Activated CD4-positive, alpha-beta T cell treated with anti-CD3 and anti-CD28 coated beads, Interleukin-2, amount 10 ng/mL, durations not matched to agents 7 days and 5 days (primary cell): ENCODE results near the gene TDRD12. TPM values are rescaled to one million over a fixed set of nuclear protein-coding genes. Genes with fewer than 3 reads are reported as not detected.
"Not testable (repeated sequence)": the region's sequence is repeated elsewhere in the genome, so short reads cannot be mapped to it uniquely, and the experiment has no call there.

Source experiments
- CTCF ChIA-PET: fragments of 350-600 bp; sonication (Branson Sonifier 250); formaldehyde crosslinking; loops from one replicate; lab custom pipeline; 2021; ENCODE audit warnings: antibody characterized with exemption; lab: Charles Lee
- POLR2A ChIA-PET: fragments of 350-600 bp; sonication (Branson Sonifier 250); formaldehyde crosslinking; loops from one replicate; lab custom pipeline; 2021; ENCODE audit warnings: antibody characterized with exemption; lab: Charles Lee
- DNase-seq: peaks from one replicate; pipeline ENCODE4 v3.0.0-alpha.2; 2020
- H3K27ac Mint-ChIP-seq: one replicate; pipeline ENCODE4 v1.8.0; 2021; ENCODE audit warnings: mild to moderate bottlenecking, moderate library complexity, mixed read lengths
- H3K27me3 Mint-ChIP-seq: one replicate; pipeline ENCODE4 v1.8.0; 2021; ENCODE audit warnings: mixed read lengths
- H3K36me3 Mint-ChIP-seq: one replicate; pipeline ENCODE4 v1.8.0; 2021; ENCODE audit warnings: low read depth, mixed read lengths
- H3K4me1 Mint-ChIP-seq: one replicate; pipeline ENCODE4 v1.8.0; 2021; ENCODE audit warnings: mixed read lengths
- H3K4me3 Mint-ChIP-seq: one replicate; pipeline ENCODE4 v1.8.0; 2021; ENCODE audit warnings: mild to moderate bottlenecking, moderate library complexity, mixed read lengths
- H3K9me3 Mint-ChIP-seq: one replicate; pipeline ENCODE4 v1.8.0; 2021; ENCODE audit warnings: mixed read lengths
- total RNA-seq, 2 experiments: library from RNA; stranded (reverse); gene quantifications; one replicate each; pipeline ENCODE4 v1.2.3, GENCODE V29; 2021

The TDRD12 gene
- total RNA-seq, 2 experiments from 2014 or later, result 0.25 to 0.52 TPM

DNA sequence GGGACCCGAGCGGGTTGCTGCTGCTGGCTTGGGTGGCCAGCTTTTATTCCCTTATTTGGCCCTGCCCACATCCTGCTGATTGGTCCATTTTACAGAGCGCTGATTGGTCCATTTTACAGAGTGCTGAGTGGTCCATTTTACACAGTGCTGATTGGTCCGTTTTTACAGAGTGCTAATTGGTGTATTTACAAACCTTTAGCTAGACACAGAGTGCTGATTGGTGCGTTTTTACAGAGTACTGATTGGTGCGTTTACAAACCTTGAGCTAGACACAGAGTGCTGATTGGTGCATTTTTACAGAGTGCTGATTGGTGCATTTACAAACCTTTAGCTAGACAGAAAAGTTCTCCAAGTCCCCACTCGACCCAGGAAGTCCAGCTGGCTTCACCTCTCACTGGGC is 19.4 kb upstream of the TDRD12 start:
- POLR2A ChIA-PET, DNase-seq, H3K27ac Mint-ChIP-seq, H3K4me3 Mint-ChIP-seq, H3K27me3 Mint-ChIP-seq, CTCF ChIA-PET: not testable (repeated sequence)
- H3K36me3 Mint-ChIP-seq, result peaks cover 91% of the 10 kb centered on the region
- H3K9me3 Mint-ChIP-seq, result peaks cover 18% of the 10 kb centered on the region
- peaks cover 22% of the 10 kb centered on the region for H3K4me1 Mint-ChIP-seq

DNA sequence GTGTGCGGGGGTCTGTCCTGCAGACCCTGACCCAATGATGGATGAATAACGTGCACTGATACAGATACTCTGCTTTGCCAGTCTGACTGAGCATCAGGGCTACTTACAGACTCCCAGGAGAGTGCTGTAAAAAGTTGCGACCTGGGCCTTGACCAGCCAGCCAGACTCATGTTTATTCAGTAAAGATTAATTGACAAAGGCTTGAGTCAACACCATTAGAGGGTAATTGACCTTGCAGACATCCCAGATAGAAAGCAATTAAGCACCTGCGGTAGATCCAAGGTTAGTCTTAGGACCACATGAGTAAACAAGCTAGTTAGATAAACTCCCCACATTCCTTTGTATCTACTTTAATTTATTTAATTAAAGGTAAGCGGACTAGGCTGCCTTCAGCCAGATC is 17.6 kb upstream of the TDRD12 start:
- Mint-ChIP-seq H3K4me3 (no peak overlapping the region), H3K9me3 (peaks cover 18% of the 10 kb centered on the region), H3K27me3 (no peaks in the 10 kb centered on the region), H3K36me3 (peaks cover 87% of the 10 kb centered on the region), H3K27ac (no peak overlapping the region), H3K4me1 (peaks cover 10% of the 10 kb centered on the region)
- ChIA-PET CTCF (no interaction called here), POLR2A (no interaction called here)
- DNase-seq, result no peak

DNA sequence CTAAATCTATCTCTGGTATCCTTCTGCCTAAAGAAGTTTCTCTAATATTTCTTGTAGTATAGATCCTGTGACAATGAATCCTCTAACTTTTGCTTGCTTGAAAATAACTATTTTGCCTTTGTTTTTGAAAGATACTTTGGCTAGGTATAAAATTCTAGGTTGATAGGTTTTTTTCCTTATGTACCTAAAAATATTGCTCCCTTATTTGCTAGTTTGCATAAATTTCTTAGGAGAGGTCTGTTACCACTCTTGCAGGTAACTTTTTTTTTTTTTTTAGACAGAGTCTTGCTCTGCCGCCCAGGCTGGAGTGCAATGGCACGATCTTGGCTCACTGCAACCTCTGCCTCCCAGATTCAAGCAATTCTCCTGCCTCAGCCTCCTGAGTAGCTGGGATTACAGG is 15.6 kb upstream of the TDRD12 start:
- H3K27ac Mint-ChIP-seq, POLR2A ChIA-PET, H3K4me3 Mint-ChIP-seq, CTCF ChIA-PET, DNase-seq, H3K27me3 Mint-ChIP-seq: not testable (repeated sequence)
- H3K36me3 Mint-ChIP-seq, result peaks cover 80% of the 10 kb centered on the region
- H3K9me3 Mint-ChIP-seq, result peaks cover 17% of the 10 kb centered on the region
- H3K4me1 Mint-ChIP-seq, result peaks cover 19% of the 10 kb centered on the region

DNA sequence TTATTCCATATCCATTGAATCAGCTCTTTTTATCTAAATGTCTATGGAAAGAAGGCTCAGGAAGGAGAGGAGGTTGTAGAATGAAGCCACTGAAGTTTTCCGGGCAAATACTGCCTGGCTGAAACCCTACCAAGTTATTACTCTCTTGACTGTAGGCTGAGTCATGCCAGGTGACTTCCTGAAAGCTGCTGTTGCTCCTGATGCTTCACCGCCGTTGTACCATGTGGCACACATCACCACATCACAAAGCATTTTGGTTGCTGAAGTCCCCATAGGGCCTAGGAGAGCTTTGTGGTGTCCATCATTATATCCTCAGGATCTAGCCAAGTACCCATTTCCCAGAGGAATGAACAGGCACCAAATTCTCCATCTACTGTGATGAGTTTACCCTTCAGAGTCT is 11.1 kb upstream of the TDRD12 start:
- Mint-ChIP-seq H3K27me3 (no peaks in the 10 kb centered on the region), H3K9me3 (peaks cover 6% of the 10 kb centered on the region), H3K27ac (peak overlapping the region; percentile 58), H3K4me1 (peaks cover 17% of the 10 kb centered on the region), H3K4me3 (no peak overlapping the region), H3K36me3 (peaks cover 58% of the 10 kb centered on the region)
- CTCF ChIA-PET, result interaction anchor here (0.6 to 0.7 kb wide), 2 partner anchors 34 to 1283 kb away, joined by 3 to 5 read pairs; partner anchors contain the start of gene ANKRD27
- POLR2A ChIA-PET, result interaction anchor here (0.5 to 0.6 kb wide), 2 partner anchors 15 to 192 kb away, joined by 3 to 5 read pairs; no protein-coding TSS in a partner anchor
- DNase-seq, result peak; percentile 52

DNA sequence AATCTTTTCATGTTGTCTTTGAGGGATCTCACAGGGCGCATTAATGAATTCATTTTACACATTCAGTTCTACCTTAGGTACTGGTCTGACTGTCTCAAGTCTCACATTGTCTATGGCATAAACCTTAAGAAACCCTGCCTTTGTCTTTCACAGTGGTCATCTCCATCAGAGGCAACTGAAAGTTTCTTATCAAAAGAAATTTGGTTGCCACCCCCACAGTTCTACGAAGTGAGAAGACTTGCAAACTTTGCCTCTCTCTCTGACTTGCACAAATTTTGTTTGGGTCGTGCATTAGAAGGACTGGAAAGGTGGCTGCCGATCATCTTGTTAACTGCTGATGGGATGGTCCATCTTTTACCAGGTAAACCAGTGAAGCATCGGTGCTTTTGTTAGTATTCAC is 10.5 kb upstream of the TDRD12 start:
- ChIA-PET CTCF (interaction anchor here (0.7 kb wide), 1 partner anchor 1283 kb away, joined by 5 read pairs; no protein-coding TSS in a partner anchor), POLR2A (no interaction called here)
- H3K36me3 Mint-ChIP-seq, result peaks cover 59% of the 10 kb centered on the region
- no peak for DNase-seq
- H3K27ac Mint-ChIP-seq, result no peak overlapping the region
- H3K27me3 Mint-ChIP-seq, result no peaks in the 10 kb centered on the region
- H3K4me1 Mint-ChIP-seq, result peaks cover 17% of the 10 kb centered on the region
- peaks cover 3% of the 10 kb centered on the region for H3K9me3 Mint-ChIP-seq
- no peak overlapping the region for H3K4me3 Mint-ChIP-seq

DNA sequence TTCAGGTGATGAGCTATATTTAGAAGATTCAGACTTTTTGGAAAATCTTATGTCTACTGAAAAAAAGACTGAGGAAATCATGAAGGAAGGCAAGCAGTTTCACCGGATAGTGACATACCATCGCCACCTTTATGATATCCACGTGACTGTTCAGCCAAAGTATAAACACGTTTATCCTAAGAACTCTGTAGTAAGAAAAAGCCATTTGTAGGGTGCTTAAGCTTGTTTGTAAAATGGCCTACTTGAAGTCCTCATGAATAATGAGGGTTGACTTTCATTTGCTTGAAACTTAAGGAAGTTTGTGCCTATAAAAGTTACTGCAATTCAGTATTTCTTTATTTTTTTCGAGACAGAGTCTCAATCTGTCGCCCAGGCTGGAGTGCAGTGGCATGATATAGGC is 7.8 kb upstream of the TDRD12 start:
- ChIA-PET POLR2A (no interaction called here), CTCF (no interaction called here)
- H3K27me3 Mint-ChIP-seq, result no peaks in the 10 kb centered on the region
- no peak overlapping the region for H3K4me3 Mint-ChIP-seq
- H3K36me3 Mint-ChIP-seq, result peaks cover 52% of the 10 kb centered on the region
- H3K27ac Mint-ChIP-seq, result no peak overlapping the region
- no peak for DNase-seq
- H3K9me3 Mint-ChIP-seq, result no peaks in the 10 kb centered on the region
- peaks cover 17% of the 10 kb centered on the region for H3K4me1 Mint-ChIP-seq

DNA sequence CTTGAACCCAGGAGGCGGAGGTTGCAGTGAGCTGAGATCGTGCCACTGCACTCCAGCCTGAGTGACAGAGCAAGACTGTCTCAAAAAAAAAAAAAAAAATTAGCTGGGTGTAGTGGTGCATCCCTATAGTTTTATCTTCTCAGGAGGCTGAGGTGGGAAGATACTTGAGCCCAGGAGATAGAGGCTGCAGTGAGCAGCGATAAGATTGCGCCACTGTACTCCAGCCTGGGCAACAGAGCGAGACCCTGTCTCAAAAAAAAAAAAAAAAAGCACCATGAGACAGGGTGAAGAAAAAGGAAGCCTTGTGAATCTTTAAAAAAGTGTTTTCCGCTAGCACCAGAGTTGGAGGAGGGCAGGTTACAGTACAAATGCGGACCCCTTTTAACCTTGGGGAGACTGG is 3.4 kb upstream of the TDRD12 start:
- H3K27ac Mint-ChIP-seq, DNase-seq, H3K27me3 Mint-ChIP-seq, POLR2A ChIA-PET, H3K4me3 Mint-ChIP-seq, H3K9me3 Mint-ChIP-seq, H3K4me1 Mint-ChIP-seq: not testable (repeated sequence)
- CTCF ChIA-PET, result interaction anchor here (0.6 kb wide), 1 partner anchor 39 kb away, joined by 3 read pairs; no protein-coding TSS in a partner anchor
- peaks cover 24% of the 10 kb centered on the region for H3K36me3 Mint-ChIP-seq

DNA sequence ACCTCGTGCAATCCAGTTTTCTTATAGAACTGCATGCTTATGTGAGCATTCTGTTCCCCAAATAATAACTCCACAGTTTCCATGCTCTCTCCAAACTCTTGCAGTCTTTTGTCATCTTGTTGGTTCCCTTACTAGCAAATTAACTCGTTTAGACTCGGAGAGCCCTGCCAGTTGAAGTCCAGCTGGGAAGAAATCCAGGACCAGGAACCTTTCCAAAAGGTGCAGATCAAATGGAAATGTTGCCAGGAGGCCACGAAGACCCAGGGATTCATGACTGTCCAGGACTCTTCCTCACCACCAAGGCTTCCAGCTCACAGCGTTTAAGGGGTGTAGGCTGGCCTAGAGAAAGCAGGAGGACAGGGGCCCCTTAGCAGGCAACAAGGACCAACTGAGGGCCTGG is 2.1 kb upstream of the TDRD12 start:
- Mint-ChIP-seq H3K27me3 (no peaks in the 10 kb centered on the region), H3K9me3 (no peaks in the 10 kb centered on the region), H3K27ac (peak overlapping the region; percentile 19), H3K4me1 (no peaks in the 10 kb centered on the region), H3K36me3 (peaks cover 23% of the 10 kb centered on the region), H3K4me3 (no peak overlapping the region)
- ChIA-PET CTCF (no interaction called here), POLR2A (no interaction called here)
- DNase-seq, result no peak

DNA sequence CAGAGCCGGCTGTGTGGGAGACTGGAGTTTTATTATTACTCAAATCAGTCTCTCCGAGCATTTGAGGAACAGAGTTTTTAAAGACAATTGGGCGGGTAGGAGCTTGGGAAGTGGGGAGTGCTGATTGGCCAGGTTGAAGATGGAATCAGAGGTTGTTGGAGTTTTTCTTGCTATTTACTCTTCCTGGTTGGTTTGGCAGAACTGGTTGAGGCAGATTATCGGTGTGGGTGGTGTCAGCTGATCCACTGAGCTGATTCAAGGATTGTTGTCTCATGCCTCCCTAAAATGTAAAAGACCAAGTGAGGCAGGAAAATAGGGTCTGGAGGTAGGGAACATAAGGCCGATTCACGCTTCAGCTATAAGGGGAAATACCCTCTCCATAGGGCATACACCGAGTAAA is 1.3 kb upstream of the TDRD12 start:
- no peak for DNase-seq
- H3K9me3 Mint-ChIP-seq, result no peaks in the 10 kb centered on the region
- no peaks in the 10 kb centered on the region for H3K4me1 Mint-ChIP-seq
- H3K4me3 Mint-ChIP-seq, result no peak overlapping the region
- ChIA-PET CTCF (no interaction called here), POLR2A (no interaction called here)
- no peak overlapping the region for H3K27ac Mint-ChIP-seq
- H3K36me3 Mint-ChIP-seq, result peaks cover 18% of the 10 kb centered on the region
- no peaks in the 10 kb centered on the region for H3K27me3 Mint-ChIP-seq

DNA sequence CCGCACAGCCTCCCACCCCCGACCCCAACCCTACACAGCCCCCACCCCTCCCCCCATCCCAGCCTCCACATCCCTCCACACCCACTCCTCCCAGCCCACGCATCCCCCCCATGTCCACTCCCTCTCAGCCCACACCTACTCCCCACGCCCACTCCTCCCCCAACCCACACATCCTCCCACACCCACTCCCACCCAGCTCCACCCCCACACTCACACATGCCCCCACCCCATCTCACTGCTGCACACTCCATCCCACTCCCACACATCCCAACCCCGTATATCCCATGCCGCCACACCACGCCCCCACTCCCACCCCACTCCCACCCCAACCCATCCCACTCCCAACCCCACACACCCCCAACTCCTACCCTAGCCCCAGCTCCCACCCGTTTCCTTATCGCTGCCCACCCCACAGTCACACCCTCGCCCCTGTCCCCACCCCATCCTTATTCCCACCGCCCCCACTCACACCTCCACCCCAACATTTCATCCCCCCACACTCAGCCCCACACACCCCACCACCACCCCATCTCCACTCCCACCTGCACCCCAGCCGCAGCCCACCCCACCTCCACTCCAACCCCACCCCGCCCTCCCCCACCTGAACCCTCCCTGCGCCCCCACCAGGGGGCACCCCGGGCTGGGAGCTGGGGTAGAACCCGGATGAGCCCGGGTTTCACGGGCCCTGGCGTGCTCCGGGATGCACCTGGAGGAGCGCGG is 809 bp downstream of the TDRD12 start:
- Mint-ChIP-seq H3K4me3 (no peak overlapping the region), H3K36me3 (no peaks in the 10 kb centered on the region), H3K27ac (no peak overlapping the region), H3K4me1 (no peaks in the 10 kb centered on the region), H3K27me3 (peaks cover 4% of the 10 kb centered on the region), H3K9me3 (no peaks in the 10 kb centered on the region)
- CTCF ChIA-PET, result no interaction called here
- DNase-seq, result no peak
- POLR2A ChIA-PET, result no interaction called here

DNA sequence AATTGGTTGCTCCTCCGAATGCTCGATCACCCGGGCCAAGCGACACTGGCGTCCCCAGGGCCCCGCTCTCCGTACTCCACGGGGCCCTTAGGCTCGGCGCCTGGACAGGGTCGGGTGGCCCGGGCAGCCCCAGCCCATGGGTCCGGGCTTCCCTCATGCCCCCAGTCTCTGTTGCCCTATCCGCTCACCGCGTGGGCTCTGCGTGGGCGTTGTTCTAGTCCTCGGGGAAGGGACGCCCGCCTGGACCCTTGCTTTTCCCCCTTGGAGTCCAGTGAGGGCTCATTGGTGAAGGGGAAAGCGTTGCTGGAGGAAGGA is 1.3 kb downstream of the TDRD12 start:
- ChIA-PET CTCF (no interaction called here), POLR2A (no interaction called here)
- H3K27me3 Mint-ChIP-seq, result peaks cover 4% of the 10 kb centered on the region
- no peak overlapping the region for H3K4me3 Mint-ChIP-seq
- H3K9me3 Mint-ChIP-seq, result no peaks in the 10 kb centered on the region
- H3K36me3 Mint-ChIP-seq, result no peaks in the 10 kb centered on the region
- DNase-seq, result no peak
- no peak overlapping the region for H3K27ac Mint-ChIP-seq
- no peaks in the 10 kb centered on the region for H3K4me1 Mint-ChIP-seq

DNA sequence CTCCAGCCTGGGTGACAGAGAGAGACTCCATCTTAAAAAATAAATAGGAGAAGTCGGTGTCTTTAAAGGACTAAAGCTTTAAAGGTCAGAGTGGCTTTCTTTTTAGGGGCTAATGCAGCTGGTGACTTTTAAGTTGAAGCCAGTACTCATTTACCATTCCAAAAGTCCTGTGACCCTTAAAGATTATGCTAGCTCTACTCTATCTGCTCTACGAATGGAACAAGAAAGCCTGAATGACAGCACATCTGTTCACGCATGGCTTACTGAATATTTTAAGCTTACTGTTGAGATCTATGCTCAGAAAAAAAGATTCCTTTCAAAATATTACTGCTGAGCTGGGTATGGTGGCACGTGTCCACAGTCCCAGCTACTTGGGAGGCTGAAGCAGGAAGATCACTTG is 16.4 kb downstream of the TDRD12 start:
- Mint-ChIP-seq H3K27me3 (peaks cover 2% of the 10 kb centered on the region), H3K9me3 (no peaks in the 10 kb centered on the region), H3K4me1 (no peaks in the 10 kb centered on the region), H3K36me3 (no peaks in the 10 kb centered on the region), H3K4me3 (no peak overlapping the region), H3K27ac (no peak overlapping the region)
- POLR2A ChIA-PET, result no interaction called here
- CTCF ChIA-PET, result no interaction called here
- no peak for DNase-seq

DNA sequence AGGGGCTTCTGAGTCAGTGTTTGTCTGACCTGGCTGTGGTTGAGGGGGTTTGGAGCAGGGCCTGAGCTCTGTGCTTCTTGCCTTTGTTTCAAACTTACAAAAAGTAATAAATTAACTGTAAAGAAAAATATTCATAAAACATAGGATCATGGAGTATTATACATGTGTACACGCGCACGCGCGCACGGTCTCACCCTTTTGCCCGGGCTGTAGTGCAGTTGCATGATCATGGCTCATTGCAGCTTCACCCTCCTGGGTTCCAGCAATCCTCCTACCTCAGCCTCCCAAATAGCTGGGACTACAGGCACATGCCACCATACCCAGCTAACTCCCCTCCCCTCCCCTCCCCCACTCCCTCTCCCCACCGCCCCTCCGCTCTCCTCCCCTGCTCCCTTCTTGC is 23.5 kb downstream of the TDRD12 start:
- no peak for DNase-seq
- Mint-ChIP-seq H3K36me3 (no peaks in the 10 kb centered on the region), H3K9me3 (peaks cover 3% of the 10 kb centered on the region), H3K4me3 (no peak overlapping the region), H3K4me1 (peaks cover 2% of the 10 kb centered on the region), H3K27ac (no peak overlapping the region), H3K27me3 (peaks cover 5% of the 10 kb centered on the region)
- POLR2A ChIA-PET, result no interaction called here
- CTCF ChIA-PET, result no interaction called here

DNA sequence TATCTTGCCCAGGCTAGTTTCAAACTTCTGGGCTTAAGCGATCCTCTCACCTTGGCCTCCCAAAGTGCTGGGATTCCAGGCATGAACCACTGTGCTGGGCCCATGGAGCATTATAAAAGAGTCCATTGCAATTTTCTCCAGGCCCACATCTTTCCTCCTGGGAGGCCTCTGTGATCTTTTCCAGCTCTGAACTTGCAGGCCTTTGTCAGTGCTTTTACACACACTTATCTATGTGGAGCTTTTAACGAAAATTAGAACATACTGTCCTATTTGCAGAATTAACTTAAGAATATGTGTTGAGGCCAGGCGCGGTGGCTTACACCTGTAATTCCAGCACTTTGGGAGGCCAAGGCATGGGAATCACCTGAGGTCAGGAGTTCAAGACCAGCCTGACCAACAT is 23.9 kb downstream of the TDRD12 start:
- Mint-ChIP-seq H3K4me3 (no peak overlapping the region), H3K9me3 (peaks cover 4% of the 10 kb centered on the region), H3K36me3 (no peaks in the 10 kb centered on the region), H3K27me3 (peaks cover 5% of the 10 kb centered on the region), H3K27ac (no peak overlapping the region), H3K4me1 (peaks cover 3% of the 10 kb centered on the region)
- CTCF ChIA-PET, result interaction anchor here (0.7 kb wide), 1 partner anchor 113 kb away, joined by 3 read pairs; no protein-coding TSS in a partner anchor
- POLR2A ChIA-PET, result no interaction called here
- DNase-seq, result no peak
